Bone marrow (tissue), 2 donors: ENCODE data around the gene CCER1.
"Not testable (repeated sequence)": the region's sequence is repeated elsewhere in the genome, so short reads cannot be mapped to it uniquely, and the experiment has no call there.

Source experiments
- DNase-seq, 2 donors: peaks; one replicate each; lab custom pipeline; 2025; lab: John Stamatoyannopoulos, UW

Gene CCER1

DNA sequence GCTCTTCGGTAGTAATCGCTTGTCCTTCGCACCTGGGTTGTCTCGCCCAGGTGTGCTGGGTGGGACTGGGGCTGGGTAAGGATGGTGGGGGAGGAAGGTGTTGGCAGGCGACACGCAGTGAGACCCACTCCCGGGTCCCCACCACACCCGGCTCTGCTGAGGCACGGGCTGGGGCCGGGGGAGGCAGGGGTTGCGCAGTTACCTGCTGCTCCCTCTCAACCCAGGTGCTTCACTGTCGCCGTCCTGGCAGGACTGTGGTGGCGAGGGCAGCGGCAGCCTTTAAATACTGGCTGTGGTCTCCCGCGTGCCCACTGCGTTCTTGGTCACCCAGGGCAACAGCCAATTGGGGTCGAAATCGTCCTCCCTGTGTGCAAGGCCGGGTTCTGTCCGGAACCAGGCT, at the start of gene CCER1:
Gene CCER1, minus strand, starts transcription at position 256 of the 400 bp plus-strand sequence. CDS start 434 bp downstream, outside the sequence.
- DNase-seq: no peak

GRCh38 chr12:91003737-91004136, 48.8 kb upstream of the CCER1 start:
- no peak for DNase-seq

DNA sequence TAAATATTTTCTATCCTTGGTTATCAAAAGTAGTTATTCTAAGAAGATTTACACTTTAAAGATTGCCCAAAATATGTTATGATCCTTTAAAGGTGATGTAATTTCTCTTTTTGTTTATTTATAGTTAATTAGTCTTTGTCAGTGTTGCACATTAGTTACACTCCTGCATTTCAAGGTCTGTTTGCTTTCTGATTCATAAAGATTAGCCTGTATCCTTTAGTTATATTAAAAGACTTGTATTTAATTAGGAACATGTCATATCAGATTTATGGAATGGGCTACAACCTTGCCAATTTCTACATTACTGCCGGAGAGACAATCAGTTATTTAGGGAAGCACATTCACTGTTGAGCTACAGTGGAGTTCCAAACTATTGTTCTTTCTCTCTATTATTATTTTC, 46.3 kb upstream of the CCER1 start:
- no peak for DNase-seq

DNA sequence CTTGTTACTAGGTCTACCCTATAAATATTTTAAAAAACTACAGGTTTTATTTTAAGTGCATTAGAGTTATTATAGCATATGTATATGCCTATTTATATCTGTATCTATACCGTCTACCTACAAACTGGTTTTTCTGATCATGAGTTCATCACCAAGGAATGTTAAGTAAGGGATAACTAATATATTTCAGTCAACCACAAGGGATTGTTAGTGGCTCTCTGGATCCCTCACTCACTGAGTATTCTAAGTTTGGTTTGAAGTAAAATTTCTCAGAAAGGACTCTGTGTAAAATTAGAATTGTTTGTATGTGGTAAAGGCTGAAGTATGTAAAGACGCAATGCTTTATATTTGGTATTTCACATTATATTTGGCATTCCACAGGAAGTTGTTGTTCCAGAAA, 45.0 kb upstream of the CCER1 start:
- no peak for DNase-seq

- no peak for DNase-seq
Measured at GRCh38 chr12:90999527-90999926, 44.6 kb upstream of the CCER1 start.

- no peak for DNase-seq
Measured at GRCh38 chr12:90995010-90995409, 40.0 kb upstream of the CCER1 start.

DNA sequence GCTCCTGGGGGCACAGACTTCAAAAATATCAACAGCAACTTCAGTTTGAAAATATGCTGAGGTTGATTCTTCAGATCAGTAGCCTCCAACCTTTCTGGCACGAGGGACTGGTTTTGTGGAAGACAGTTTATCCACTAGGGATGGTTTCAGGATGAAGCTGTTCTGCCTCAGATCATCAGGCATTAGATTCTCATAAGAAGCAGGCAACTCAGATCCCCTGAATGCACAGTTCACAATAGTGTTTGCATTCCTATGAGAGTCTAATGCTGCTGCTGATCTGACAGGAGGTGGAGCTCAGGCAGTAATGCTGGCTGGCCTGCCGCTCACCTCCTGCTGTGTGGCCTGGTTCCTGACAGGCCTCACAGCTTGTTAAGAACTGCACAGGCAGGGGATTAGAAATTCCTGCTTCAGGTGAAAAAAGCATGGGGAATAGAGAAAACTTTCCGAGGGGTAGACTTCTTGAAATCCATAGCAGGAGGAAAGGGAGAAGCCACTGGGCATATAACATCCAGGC, 37.0 kb upstream of the CCER1 start:
- no peak for DNase-seq

DNA sequence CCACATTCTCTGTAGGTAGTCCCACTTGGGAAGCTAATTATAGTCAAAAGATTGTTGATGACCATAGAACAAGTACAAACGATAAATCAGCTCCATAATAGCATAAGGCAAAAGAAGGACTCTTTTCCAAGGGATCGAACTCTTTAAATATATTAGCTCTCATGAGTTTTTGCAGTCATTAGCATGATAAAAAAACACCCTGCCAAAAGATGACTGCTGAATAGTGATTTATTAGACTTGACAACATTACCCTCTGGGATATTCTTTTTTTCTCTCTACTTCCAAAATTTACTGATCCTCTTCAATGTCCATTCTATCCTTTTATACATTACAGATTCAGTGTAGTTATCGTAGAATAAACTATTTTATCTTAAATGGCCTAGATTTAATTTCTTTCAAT, 35.6 kb upstream of the CCER1 start:
- DNase-seq: no peak

GRCh38 chr12:90989686-90990111, 34.7 kb upstream of the CCER1 start:
- no peak for DNase-seq

DNA sequence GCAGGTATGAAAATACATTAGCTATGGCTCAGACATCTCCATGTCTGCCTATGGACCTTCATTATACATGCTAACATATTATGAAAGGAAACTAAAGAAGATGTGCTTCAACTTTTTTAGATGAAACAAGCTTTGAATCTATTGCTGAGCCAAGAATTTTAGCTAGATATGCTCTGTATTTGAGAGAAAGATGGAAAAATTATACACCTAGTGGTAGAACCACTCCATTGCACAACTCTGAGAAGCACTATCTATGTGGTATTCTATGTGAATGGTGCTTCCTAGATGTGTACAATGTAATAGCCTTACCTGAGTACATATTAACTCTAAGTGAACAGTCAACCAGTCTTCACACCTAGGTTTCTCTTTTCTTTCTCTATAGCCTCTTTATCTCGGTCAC, 32.5 kb upstream of the CCER1 start:
- DNase-seq: no peak

GRCh38 chr12:90987101-90987500, 32.1 kb upstream of the CCER1 start:
- no peak for DNase-seq

DNA sequence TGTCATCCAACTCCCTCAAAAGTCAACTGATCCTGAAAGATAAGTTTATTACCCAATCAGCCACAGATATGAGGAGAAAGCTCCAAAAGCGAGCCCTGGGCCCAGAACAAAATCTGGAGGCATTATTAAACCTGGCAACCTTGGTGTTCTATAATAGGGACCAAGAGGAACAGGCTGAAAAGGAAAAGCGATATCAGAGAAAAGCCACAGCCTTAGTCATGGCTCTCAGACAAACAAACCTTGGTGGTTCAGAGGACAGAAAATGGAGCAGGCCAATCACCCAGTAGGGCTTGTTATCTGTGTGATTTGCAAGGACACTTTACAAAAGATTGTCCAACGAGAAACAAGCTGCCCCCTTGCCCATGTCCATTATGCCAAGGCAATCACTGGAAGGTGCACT, 30.4 kb upstream of the CCER1 start:
- DNase-seq: not testable (repeated sequence)

GRCh38 chr12:90984114-90984513, 29.1 kb upstream of the CCER1 start:
- no peak for DNase-seq

- no peak for DNase-seq
Measured at GRCh38 chr12:90982170-90982569, 27.2 kb upstream of the CCER1 start.

DNA sequence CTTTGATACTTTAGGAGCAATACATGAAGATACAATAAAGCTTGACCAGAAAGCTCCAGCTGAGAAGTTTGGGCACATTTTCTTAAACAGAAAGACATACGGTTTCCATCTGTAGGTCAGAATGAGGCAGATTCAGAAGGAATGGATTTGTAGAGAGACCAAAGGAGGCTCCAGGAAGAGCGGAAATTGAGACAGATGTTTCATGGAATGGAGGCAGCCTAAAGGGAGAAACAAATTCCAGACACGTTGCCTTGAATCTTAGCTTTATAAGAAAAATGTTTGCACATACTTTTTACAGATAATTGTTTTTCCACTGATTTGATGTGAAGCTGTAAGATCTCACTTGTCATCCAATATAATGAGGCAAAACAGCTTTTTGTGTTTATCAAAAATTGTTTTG, 25.0 kb upstream of the CCER1 start:
- no peak for DNase-seq

- DNase-seq: no peak
Measured at GRCh38 chr12:90979019-90979418, 24.0 kb upstream of the CCER1 start.

DNA sequence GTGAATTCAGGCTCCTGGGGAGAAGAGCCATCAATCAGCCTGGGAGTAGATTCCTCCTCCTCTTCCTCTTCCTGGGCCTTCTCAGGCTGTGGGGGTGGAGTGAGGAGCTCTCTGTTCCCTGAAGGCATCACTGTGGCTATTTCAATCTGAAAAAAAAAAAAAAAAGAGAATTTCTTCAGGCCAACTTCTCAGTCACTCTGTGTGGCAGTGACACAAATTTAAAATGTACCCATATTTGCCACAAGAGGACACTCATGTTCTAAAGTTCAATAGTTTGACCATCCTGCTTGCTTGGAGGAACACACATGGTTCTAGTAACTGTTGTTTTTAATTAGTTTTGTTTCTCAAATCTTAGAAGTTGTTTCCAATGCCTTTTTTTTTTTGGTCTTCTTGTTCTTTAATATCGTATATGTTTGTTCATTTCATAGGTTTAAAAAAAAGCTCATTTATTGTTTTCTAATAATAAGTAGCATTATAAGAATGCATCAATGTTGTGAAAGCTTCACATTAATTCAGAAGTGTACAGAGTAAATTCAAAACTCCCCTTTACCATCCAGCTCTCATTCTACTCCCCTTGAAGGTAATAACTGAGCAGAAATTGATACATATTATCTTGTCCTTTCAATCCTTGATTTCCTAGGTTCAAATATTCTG, 23.3 kb upstream of the CCER1 start:
- peak in 1 of 2 donors; percentile 15 for DNase-seq

GRCh38 chr12:90977224-90977623, 22.2 kb upstream of the CCER1 start:
- no peak for DNase-seq

DNA sequence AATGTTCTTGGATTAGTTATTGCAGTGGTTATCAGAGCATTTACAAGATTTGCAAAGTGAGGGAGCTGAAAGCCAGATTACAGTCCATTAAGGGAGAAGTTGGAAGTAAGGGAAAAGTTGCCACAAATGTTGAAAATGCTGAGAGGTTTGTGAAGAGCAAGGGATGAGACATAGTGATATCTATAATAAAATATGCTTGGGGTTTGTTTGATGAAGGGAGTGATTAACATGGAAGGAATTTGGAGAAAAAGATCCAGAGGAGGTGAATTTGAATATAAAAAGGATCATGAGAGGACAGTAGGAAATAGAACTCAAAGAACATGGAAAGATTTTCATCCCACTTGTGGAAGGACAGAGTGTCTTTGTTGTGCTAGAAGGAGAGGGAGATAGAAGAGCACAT, 19.3 kb upstream of the CCER1 start:
- no peak for DNase-seq

- DNase-seq: no peak
Measured at GRCh38 chr12:90972226-90972625, 17.2 kb upstream of the CCER1 start.

GRCh38 chr12:90970911-90971310, 15.9 kb upstream of the CCER1 start:
- DNase-seq: no peak

- no peak for DNase-seq
Measured at GRCh38 chr12:90970471-90970870, 15.5 kb upstream of the CCER1 start.

DNA sequence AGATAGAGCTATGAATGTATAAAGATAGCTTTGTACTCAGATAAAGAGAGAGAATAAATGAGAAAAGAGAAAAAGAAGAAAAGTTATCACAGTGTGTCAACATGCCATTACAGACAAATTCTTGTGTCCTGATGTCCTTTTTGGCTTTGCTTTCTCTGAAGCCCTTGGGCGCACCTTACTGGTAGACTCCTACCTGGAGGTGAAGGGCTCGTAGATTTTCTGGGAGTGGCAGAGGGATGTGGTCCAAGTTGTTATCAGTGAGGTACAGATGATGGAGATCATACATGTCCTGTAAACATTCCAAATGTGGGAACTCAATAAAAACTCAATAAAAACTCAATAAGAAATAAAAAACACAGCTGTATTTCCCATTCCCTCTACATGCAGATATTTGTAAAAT, 14.9 kb upstream of the CCER1 start:
- DNase-seq: no peak

DNA sequence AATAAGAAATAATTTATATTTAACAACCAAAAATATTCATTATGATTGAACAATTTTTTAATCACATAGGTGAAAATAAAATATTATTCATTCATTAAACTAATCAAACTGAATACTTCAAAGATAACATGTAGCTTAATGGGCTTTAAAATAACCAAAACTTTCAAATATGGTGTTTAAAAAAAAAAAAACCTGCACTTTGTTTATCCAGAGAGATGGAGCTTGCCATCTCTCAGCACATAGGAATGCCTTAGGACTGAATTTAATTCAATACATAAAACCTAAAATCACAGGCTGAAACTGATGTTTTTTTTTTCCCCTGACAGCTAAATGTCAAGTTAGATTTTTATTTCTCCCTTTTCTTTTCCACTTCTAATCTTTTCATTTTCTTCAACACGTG, 14.4 kb upstream of the CCER1 start:
- DNase-seq: no peak
